SU-DHL-6 (cell line): ENCODE measurements around the gene APBA2.

Experiments used
- EZH2phosphoT487 ChIP-seq: fragments of 200-600 bp; sonication (generic), shearing (Covaris generic); conservative IDR thresholded peaks from 2 replicates; pipeline ENCODE4 v1.6.1; 2018; ENCODE audit warnings: mild to moderate bottlenecking, antibody characterized with exemption, low read length, moderate library complexity, mixed read lengths
- TF ChIP-seq, protein P1 (sequence below): fragments of 200-600 bp; sonication (generic); IDR thresholded peaks from one replicate; pipeline ENCODE4 v1.5.1; 2017; ENCODE audit warnings: antibody characterized with exemption, mild to moderate bottlenecking, low read length, moderate library complexity; ENCODE audit not compliant: insufficient read depth, poor library complexity, severe bottlenecking

DNA sequence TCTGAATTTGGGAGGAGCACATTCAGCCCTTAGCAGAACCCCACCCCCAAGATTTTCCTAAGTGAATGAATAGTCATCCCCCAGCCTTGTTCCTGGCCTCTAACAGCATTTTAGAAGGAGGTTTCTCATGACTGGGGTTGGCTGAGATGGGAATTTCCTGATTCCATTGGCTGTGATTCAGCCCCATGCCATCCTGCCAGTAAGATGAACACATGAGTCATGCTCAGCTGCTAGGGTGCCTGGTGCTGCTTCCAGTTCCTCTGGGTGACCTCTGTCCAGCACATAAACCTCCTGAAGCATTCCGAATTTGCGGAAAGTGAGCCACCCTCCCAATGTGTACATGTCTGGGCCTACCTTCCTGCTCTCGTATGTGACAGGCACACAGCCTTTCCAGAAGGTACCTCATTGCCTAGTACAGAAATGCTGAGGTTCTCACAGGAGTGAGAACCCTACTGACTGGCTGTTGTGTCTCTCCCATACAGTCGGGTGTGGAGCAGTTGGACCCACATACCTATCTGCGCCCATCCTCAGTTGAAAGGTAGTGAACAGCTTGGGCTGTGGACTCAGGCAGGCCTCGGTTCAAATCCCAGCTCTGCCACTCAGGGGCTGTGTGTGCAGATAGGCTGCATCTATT, 91.7 kb downstream of the APBA2 start:
- TF ChIP-seq, protein P1, sequence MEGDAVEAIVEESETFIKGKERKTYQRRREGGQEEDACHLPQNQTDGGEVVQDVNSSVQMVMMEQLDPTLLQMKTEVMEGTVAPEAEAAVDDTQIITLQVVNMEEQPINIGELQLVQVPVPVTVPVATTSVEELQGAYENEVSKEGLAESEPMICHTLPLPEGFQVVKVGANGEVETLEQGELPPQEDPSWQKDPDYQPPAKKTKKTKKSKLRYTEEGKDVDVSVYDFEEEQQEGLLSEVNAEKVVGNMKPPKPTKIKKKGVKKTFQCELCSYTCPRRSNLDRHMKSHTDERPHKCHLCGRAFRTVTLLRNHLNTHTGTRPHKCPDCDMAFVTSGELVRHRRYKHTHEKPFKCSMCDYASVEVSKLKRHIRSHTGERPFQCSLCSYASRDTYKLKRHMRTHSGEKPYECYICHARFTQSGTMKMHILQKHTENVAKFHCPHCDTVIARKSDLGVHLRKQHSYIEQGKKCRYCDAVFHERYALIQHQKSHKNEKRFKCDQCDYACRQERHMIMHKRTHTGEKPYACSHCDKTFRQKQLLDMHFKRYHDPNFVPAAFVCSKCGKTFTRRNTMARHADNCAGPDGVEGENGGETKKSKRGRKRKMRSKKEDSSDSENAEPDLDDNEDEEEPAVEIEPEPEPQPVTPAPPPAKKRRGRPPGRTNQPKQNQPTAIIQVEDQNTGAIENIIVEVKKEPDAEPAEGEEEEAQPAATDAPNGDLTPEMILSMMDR = no peak
- TF ChIP-seq EZH2phosphoT487 = no peak
